Kidney epithelial cell (primary cell): ENCODE data around the gene SPON1. TPM values are rescaled to one million over a fixed set of nuclear protein-coding genes. Genes with fewer than 3 reads are reported as not detected.

Source experiments
- DNase-seq: peaks from one replicate; pipeline ENCODE4 v3.0.0-alpha.2; 2010; ENCODE audit warnings: low read depth
- H3K27me3 ChIP-seq: 2 replicates; pipeline ENCODE4 v1.6.0; 2011; ENCODE audit warnings: low read length; ENCODE audit not compliant: control insufficient read depth, insufficient read depth
- H3K36me3 ChIP-seq: 2 replicates; pipeline ENCODE4 v1.5.1; 2011; ENCODE audit warnings: low read length; ENCODE audit not compliant: control insufficient read depth, insufficient read depth
- H3K4me3 ChIP-seq: 2 replicates; pipeline ENCODE4 v1.5.1; 2011; ENCODE audit warnings: low read depth, mild to moderate bottlenecking, control low read depth, low read length
- total RNA-seq: library from RNA; depleted of rRNA; stranded (reverse); fragments of >200 nt; gene quantifications from 2 replicates; pipeline ENCODE4 v1.2.3, GENCODE V29; 2015
- TF ChIP-seq, protein P1 (sequence below): IDR thresholded peaks from 2 replicates; pipeline ENCODE4 v1.5.1; 2011; ENCODE audit warnings: mild to moderate bottlenecking, moderate library complexity, low read length, control low read depth, inconsistent platforms; ENCODE audit not compliant: insufficient read depth, poor library complexity, severe bottlenecking

The SPON1 gene
- total RNA-seq, 1 donor from 2014 or later = 3.7 TPM

DNA sequence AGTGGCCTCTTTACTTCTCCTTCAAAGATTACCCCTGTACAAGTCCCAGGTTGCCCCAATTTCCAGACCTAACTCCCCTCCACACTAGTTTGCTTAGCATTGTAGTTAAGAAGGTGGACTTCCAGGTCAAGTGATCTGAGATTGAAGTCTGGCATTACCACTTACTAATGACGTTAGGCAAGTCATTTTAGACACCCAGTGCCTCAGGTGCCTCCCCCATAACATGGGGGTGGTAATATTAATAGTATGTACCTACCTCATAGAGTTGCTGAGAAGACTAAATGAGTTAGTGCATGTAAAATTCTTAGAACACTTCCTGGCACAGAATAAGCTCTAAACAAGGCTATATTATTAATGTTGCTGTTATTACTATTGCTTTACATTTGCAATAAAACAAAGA, 93.4 kb downstream of the SPON1 start:
- no peak for DNase-seq
- Histone ChIP-seq H3K27me3 (no peaks in the 10 kb centered on the region), H3K36me3 (no peaks in the 10 kb centered on the region), H3K4me3 (no peak overlapping the region)
- TF ChIP-seq, protein P1, sequence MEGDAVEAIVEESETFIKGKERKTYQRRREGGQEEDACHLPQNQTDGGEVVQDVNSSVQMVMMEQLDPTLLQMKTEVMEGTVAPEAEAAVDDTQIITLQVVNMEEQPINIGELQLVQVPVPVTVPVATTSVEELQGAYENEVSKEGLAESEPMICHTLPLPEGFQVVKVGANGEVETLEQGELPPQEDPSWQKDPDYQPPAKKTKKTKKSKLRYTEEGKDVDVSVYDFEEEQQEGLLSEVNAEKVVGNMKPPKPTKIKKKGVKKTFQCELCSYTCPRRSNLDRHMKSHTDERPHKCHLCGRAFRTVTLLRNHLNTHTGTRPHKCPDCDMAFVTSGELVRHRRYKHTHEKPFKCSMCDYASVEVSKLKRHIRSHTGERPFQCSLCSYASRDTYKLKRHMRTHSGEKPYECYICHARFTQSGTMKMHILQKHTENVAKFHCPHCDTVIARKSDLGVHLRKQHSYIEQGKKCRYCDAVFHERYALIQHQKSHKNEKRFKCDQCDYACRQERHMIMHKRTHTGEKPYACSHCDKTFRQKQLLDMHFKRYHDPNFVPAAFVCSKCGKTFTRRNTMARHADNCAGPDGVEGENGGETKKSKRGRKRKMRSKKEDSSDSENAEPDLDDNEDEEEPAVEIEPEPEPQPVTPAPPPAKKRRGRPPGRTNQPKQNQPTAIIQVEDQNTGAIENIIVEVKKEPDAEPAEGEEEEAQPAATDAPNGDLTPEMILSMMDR = no peak

GRCh38 chr11:14058061-14058460, 95.5 kb downstream of the SPON1 start:
- H3K36me3 ChIP-seq = no peaks in the 10 kb centered on the region
- TF ChIP-seq, protein P1 = no peak
- no peak for DNase-seq
- H3K27me3 ChIP-seq = no peaks in the 10 kb centered on the region
- H3K4me3 ChIP-seq = no peak overlapping the region

- Histone ChIP-seq H3K4me3 (no peak overlapping the region), H3K36me3 (no peaks in the 10 kb centered on the region), H3K27me3 (no peaks in the 10 kb centered on the region)
- DNase-seq = no peak
- TF ChIP-seq, protein P1 = no peak
These were observed 97.0 kb downstream of the SPON1 start for GRCh38 chr11:14059491-14059890.

DNA sequence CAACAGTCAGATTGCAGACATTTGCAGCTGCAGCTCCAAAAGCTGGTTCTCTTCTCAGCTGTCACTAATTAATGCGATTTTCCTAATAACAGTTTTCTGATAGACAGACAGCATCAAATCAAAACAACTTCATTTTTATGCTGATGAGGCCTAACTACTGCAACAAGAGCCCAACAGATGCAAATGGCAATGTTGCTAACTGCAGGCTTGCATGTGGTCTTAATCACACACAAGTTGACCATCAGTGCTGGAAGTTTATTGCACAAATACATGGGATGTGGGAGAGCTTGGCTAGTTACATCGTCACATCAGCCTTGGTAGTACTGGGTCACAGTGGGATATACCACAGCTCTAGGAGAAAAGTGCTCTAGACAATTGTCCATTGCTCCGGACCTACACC, 99.2 kb downstream of the SPON1 start:
- Histone ChIP-seq H3K27me3 (no peaks in the 10 kb centered on the region), H3K36me3 (no peaks in the 10 kb centered on the region), H3K4me3 (no peak overlapping the region)
- TF ChIP-seq, protein P1 = no peak
- DNase-seq = no peak

- TF ChIP-seq, protein P1 = no peak
- Histone ChIP-seq H3K36me3 (no peaks in the 10 kb centered on the region), H3K27me3 (no peaks in the 10 kb centered on the region), H3K4me3 (no peak overlapping the region)
- DNase-seq = no peak
These were observed 102.6 kb downstream of the SPON1 start for GRCh38 chr11:14065141-14065540.

DNA sequence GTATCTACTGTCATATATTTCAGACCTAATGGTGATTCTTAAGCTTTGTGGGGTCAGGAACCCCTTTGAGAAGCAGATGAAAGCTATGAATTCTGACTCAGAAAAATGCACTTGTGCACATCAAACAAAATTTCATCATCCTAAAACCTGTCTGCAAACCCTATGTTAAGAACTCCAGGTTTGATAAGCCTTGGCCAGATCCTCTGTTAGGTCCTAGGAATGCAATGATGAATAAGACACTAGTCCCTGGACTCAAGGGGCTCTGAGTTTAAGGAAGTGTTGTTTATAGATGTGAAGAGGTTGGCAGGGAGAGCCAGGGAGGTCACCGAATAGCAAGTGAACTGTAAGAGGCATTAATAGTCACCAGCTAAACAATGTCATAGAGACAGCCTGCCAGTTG, 103.2 kb downstream of the SPON1 start:
- TF ChIP-seq, protein P1 = no peak
- DNase-seq = no peak
- Histone ChIP-seq H3K27me3 (no peaks in the 10 kb centered on the region), H3K36me3 (no peaks in the 10 kb centered on the region), H3K4me3 (no peak overlapping the region)
